ENCODE results near the gene ME1.

- TF ChIP-seq POLR2A (IDR thresholded peaks at IDR 0.05; ENCODE audit: low read length) (no peak), GATA1 (IDR thresholded peaks at IDR 0.05; ENCODE audit: low read depth, low read length) (no peak)
Measured at GRCh38 chr6:83308833-83309232, 122.0 kb downstream of the ME1 start.
